ENCODE measurements around the gene ITGA2.

The ITGA2 gene

GRCh38 chr5:53066088-53066487 is 76.9 kb downstream of the ITGA2 start:
- no peaks in the 10 kb centered on the region for H4K20me1 ChIP-seq (ENCODE audit: low read depth, low read length)
- no peak overlapping the region for H2AFZ ChIP-seq (ENCODE audit: low read depth, low read length, severe bottlenecking)
- H3K4me3 ChIP-seq (ENCODE audit: insufficient read depth, low read length, poor library complexity, severe bottlenecking) = no peak overlapping the region
- H3K36me3 ChIP-seq (ENCODE audit: low read length) = no peaks in the 10 kb centered on the region
- no peak overlapping the region for H3K4me2 ChIP-seq (ENCODE audit: low read depth, low read length, poor library complexity, severe bottlenecking)
- H3K79me2 ChIP-seq (ENCODE audit: insufficient read depth, low read length) = no peaks in the 10 kb centered on the region
- no peak overlapping the region for H3K27ac ChIP-seq (ENCODE audit: low read depth, low read length)
- H3K9ac ChIP-seq (ENCODE audit: low read length) = no peak overlapping the region
- H3K9me2 ChIP-seq (replicated peaks; ENCODE audit: insufficient read depth, low read length) = no peaks in the 10 kb centered on the region
- TF ChIP-seq CTCF (IDR thresholded peaks at IDR 0.05; ENCODE audit: insufficient read depth, low read length, poor library complexity, severe bottlenecking) (no peak), EZH2phosphoT487 (conservative IDR thresholded peaks at IDR 0.05; ENCODE audit: low read length) (no peak)
- H3F3A ChIP-seq (ENCODE audit: insufficient read depth) = no peaks in the 10 kb centered on the region
- no peaks in the 10 kb centered on the region for H3K9me3 ChIP-seq (ENCODE audit: insufficient read depth, low read length)
- no peaks in the 10 kb centered on the region for H3K27me3 ChIP-seq (ENCODE audit: low read length)

GRCh38 chr5:53067641-53068040 is 78.5 kb downstream of the ITGA2 start:
- H3K4me2 ChIP-seq (ENCODE audit: low read depth, low read length, poor library complexity, severe bottlenecking) = no peak overlapping the region
- no peaks in the 10 kb centered on the region for H3F3A ChIP-seq (ENCODE audit: insufficient read depth)
- no peak for TF ChIP-seq CTCF (IDR thresholded peaks at IDR 0.05; ENCODE audit: insufficient read depth, low read length, poor library complexity, severe bottlenecking)
- TF ChIP-seq EZH2phosphoT487 (conservative IDR thresholded peaks at IDR 0.05; ENCODE audit: low read length) = no peak
- H3K9me3 ChIP-seq (ENCODE audit: insufficient read depth, low read length) = no peaks in the 10 kb centered on the region
- H2AFZ ChIP-seq (ENCODE audit: low read depth, low read length, severe bottlenecking) = no peak overlapping the region
- H3K27ac ChIP-seq (ENCODE audit: low read depth, low read length) = no peak overlapping the region
- no peaks in the 10 kb centered on the region for H3K79me2 ChIP-seq (ENCODE audit: insufficient read depth, low read length)
- no peaks in the 10 kb centered on the region for H3K36me3 ChIP-seq (ENCODE audit: low read length)
- no peaks in the 10 kb centered on the region for H4K20me1 ChIP-seq (ENCODE audit: low read depth, low read length)
- H3K27me3 ChIP-seq (ENCODE audit: low read length) = no peaks in the 10 kb centered on the region
- H3K9me2 ChIP-seq (replicated peaks; ENCODE audit: insufficient read depth, low read length) = no peaks in the 10 kb centered on the region
- H3K9ac ChIP-seq (ENCODE audit: low read length) = no peak overlapping the region
- H3K4me3 ChIP-seq (ENCODE audit: insufficient read depth, low read length, poor library complexity, severe bottlenecking) = no peak overlapping the region

GRCh38 chr5:53068291-53068836 is 79.2 kb downstream of the ITGA2 start:
- H3K9ac ChIP-seq (ENCODE audit: low read length) = no peak overlapping the region
- H3F3A ChIP-seq (ENCODE audit: insufficient read depth) = no peaks in the 10 kb centered on the region
- H4K20me1 ChIP-seq (ENCODE audit: low read depth, low read length) = no peaks in the 10 kb centered on the region
- H3K36me3 ChIP-seq (ENCODE audit: low read length) = no peaks in the 10 kb centered on the region
- no peaks in the 10 kb centered on the region for H3K9me3 ChIP-seq (ENCODE audit: insufficient read depth, low read length)
- H2AFZ ChIP-seq (ENCODE audit: low read depth, low read length, severe bottlenecking) = no peak overlapping the region
- no peak for TF ChIP-seq CTCF (IDR thresholded peaks at IDR 0.05; ENCODE audit: insufficient read depth, low read length, poor library complexity, severe bottlenecking)
- no peak for TF ChIP-seq EZH2phosphoT487 (conservative IDR thresholded peaks at IDR 0.05; ENCODE audit: low read length)
- no peaks in the 10 kb centered on the region for H3K79me2 ChIP-seq (ENCODE audit: insufficient read depth, low read length)
- H3K4me2 ChIP-seq (ENCODE audit: low read depth, low read length, poor library complexity, severe bottlenecking) = no peak overlapping the region
- no peak overlapping the region for H3K4me3 ChIP-seq (ENCODE audit: insufficient read depth, low read length, poor library complexity, severe bottlenecking)
- H3K27ac ChIP-seq (ENCODE audit: low read depth, low read length) = no peak overlapping the region
- H3K27me3 ChIP-seq (ENCODE audit: low read length) = no peaks in the 10 kb centered on the region
- no peaks in the 10 kb centered on the region for H3K9me2 ChIP-seq (replicated peaks; ENCODE audit: insufficient read depth, low read length)
